Activated CD4-positive, alpha-beta T cell treated with anti-CD3 and anti-CD28 coated beads, Interleukin-2, amount 50 U/mL, for 24 hours (primary cell): Measurements from ENCODE around the gene MED26.
"Not testable (repeated sequence)": the region's sequence is repeated elsewhere in the genome, so short reads cannot be mapped to it uniquely, and the experiment has no call there.

Experiments used
- DNase-seq, 2 donors: peaks; one replicate each; pipeline ENCODE4 v3.0.0-alpha.2; 2020; ENCODE audit warnings: low read depth in 1 of 2, low spot score in 1 of 2

The MED26 gene

GRCh38 chr19:16628183-16628983 lies at the start of gene MED26:
Gene MED26, minus strand, starts transcription at chr19:16628204. Its CDS starts 261 bp downstream, at chr19:16627943.
- DNase-seq = peak; percentile 91 to 93

GRCh38 chr19:16677055-16677454 lies 49.1 kb upstream of the MED26 start:
- no peak for DNase-seq

GRCh38 chr19:16676101-16676798 lies 48.2 kb upstream of the MED26 start:
- no peak for DNase-seq

GRCh38 chr19:16673839-16674238 lies 45.8 kb upstream of the MED26 start:
- not testable (repeated sequence) for DNase-seq

- DNase-seq = no peak
These were observed 45.2 kb upstream of the MED26 start for GRCh38 chr19:16673231-16673630.

- DNase-seq = no peak
These were observed 43.8 kb upstream of the MED26 start for GRCh38 chr19:16671652-16672274.

- no peak for DNase-seq
These were observed 42.3 kb upstream of the MED26 start for GRCh38 chr19:16670291-16670690.

- not testable (repeated sequence) for DNase-seq
These were observed 40.7 kb upstream of the MED26 start for GRCh38 chr19:16668702-16669101.

- DNase-seq = no peak
These were observed 40.2 kb upstream of the MED26 start for GRCh38 chr19:16668176-16668575.

GRCh38 chr19:16661480-16662034 lies 33.6 kb upstream of the MED26 start:
- peak in 1 of 2 donors; percentile 1 for DNase-seq

GRCh38 chr19:16660763-16661479 lies 32.9 kb upstream of the MED26 start, which contains the start of gene TMEM38A:
Gene TMEM38A, plus strand, starts transcription at chr19:16661139. Its CDS starts 79 bp downstream, at chr19:16661218.
- DNase-seq = peak in 1 of 2 donors; percentile 7

- DNase-seq = peak; percentile 94 to 98
These were observed 32.1 kb upstream of the MED26 start, which contains the start of gene SMIM7 for GRCh38 chr19:16659832-16660708. Gene SMIM7, minus strand, starts transcription at chr19:16660144. Its CDS starts 34 bp downstream, at chr19:16660110.

GRCh38 chr19:16659464-16659831 lies 31.4 kb upstream of the MED26 start:
- no peak for DNase-seq

GRCh38 chr19:16657384-16657783 lies 29.4 kb upstream of the MED26 start:
- no peak for DNase-seq

GRCh38 chr19:16655727-16656126 lies 27.7 kb upstream of the MED26 start:
- DNase-seq = no peak

- DNase-seq = no peak
These were observed 26.6 kb upstream of the MED26 start for GRCh38 chr19:16654627-16655026.

GRCh38 chr19:16654140-16654539 lies 26.1 kb upstream of the MED26 start:
- DNase-seq = no peak

- no peak for DNase-seq
These were observed 24.9 kb upstream of the MED26 start for GRCh38 chr19:16652854-16653253.

- not testable (repeated sequence) for DNase-seq
These were observed 23.6 kb upstream of the MED26 start for GRCh38 chr19:16651421-16652188.
